Right ventricle myocardium inferior (tissue), 1 donor: ENCODE measurements around the gene PI4KA. TPM values are rescaled to one million over a fixed set of nuclear protein-coding genes. Genes with fewer than 3 reads are reported as not detected.
"Not testable (repeated sequence)": the region's sequence is repeated elsewhere in the genome, so short reads cannot be mapped to it uniquely, and the experiment has no call there.

ENCODE experiments used
- ATAC-seq: fragments of 200-7000 bp; cut with Tn5 transposase; one replicate; pipeline ENCODE4 v1.9.1; 2020; ENCODE audit warnings: mild to moderate bottlenecking, moderate library complexity
- DNase-seq: peaks from one replicate; pipeline ENCODE4 v3.0.0; 2021; ENCODE audit errors: missing footprints
- intact Hi-C: fragments of 100-400 bp; cut with DNase I; formaldehyde crosslinking; loops from one replicate; pipeline ENCODE4 v1.11.0; 2022
- total RNA-seq: library from RNA; stranded (reverse); fragmentation: NEBNext Ultra II Directional; extraction: Animal tissue kit (Norgen Biotek cat#: 25700); gene quantifications from one replicate; pipeline ENCODE4 v1.2.1, GENCODE V29; 2021
- donor health status: DM: no; HTN: yes; CAD: no; lungs with severe emphysema.

PI4KA gene
- total RNA-seq, 1 donor from 2014 or later, result 46.0 TPM

GRCh38 chr22:20857838-20858614 lies 585 bp downstream of the PI4KA start:
- DNase-seq, result peak; percentile 94
- intact Hi-C loops, result loop anchor here (10.0 kb wide), 1 partner anchor 57 kb away; the partner anchor contains the start of gene CRKL
- peak; percentile 70 for ATAC-seq

- no peak for ATAC-seq
- DNase-seq, result no peak
- intact Hi-C loops, result loop anchor here (10.0 kb wide), 1 partner anchor 58 kb away; the partner anchor contains the start of gene CRKL
These were observed 1.4 kb downstream of the PI4KA start for GRCh38 chr22:20857247-20857643.

- DNase-seq, result no peak
- ATAC-seq, result no peak
- intact Hi-C loops, result loop anchor here (10.0 kb wide), 1 partner anchor 62 kb away; the partner anchor contains the start of gene CRKL
These were observed 5.4 kb downstream of the PI4KA start for GRCh38 chr22:20853236-20853660.

GRCh38 chr22:20852503-20852902 lies 6.1 kb downstream of the PI4KA start:
- no peak for ATAC-seq
- intact Hi-C loops, result loop anchor here (10.0 kb wide), 1 partner anchor 62 kb away; the partner anchor contains the start of gene CRKL

GRCh38 chr22:20852076-20852475 lies 6.5 kb downstream of the PI4KA start:
- intact Hi-C loops, result loop anchor here (10.0 kb wide), 1 partner anchor 63 kb away; the partner anchor contains the start of gene CRKL
- ATAC-seq (no peak), DNase-seq (no peak)

More at GRCh38 chr22:20852503-20852902, 6.1 kb downstream of the PI4KA start:
- no peak for DNase-seq

- intact Hi-C loops, result no loop called here
- ATAC-seq (no peak), DNase-seq (no peak)
These were observed 11.2 kb downstream of the PI4KA start for GRCh38 chr22:20847318-20847822.

GRCh38 chr22:20844055-20845037 lies 14.3 kb downstream of the PI4KA start:
- DNase-seq, result no peak
- no peak for ATAC-seq
- intact Hi-C loops, result no loop called here

GRCh38 chr22:20843501-20843900 lies 15.1 kb downstream of the PI4KA start:
- intact Hi-C loops, result no loop called here
- DNase-seq (no peak), ATAC-seq (no peak)

- DNase-seq, result no peak
- intact Hi-C loops, result no loop called here
- no peak for ATAC-seq
These were observed 17.8 kb downstream of the PI4KA start for GRCh38 chr22:20840646-20841371.

- intact Hi-C loops, result no loop called here
- DNase-seq, result no peak
- no peak for ATAC-seq
These were observed 18.6 kb downstream of the PI4KA start for GRCh38 chr22:20839837-20840645.

GRCh38 chr22:20839354-20839753 lies 19.3 kb downstream of the PI4KA start:
- DNase-seq, intact Hi-C loops, ATAC-seq: not testable (repeated sequence)

- intact Hi-C loops, result no loop called here
- ATAC-seq (no peak), DNase-seq (no peak)
These were observed 21.4 kb downstream of the PI4KA start for GRCh38 chr22:20836987-20837823.

GRCh38 chr22:20834725-20835124 lies 23.9 kb downstream of the PI4KA start:
- DNase-seq (no peak), ATAC-seq (no peak)
- intact Hi-C loops, result no loop called here

- intact Hi-C loops, result no loop called here
- ATAC-seq, result no peak
- no peak for DNase-seq
These were observed 24.4 kb downstream of the PI4KA start for GRCh38 chr22:20834206-20834605.

- DNase-seq (no peak), ATAC-seq (peak; percentile 48)
- intact Hi-C loops, result no loop called here
These were observed 25.4 kb downstream of the PI4KA start for GRCh38 chr22:20833225-20833665.

GRCh38 chr22:20829491-20830134 lies 29.0 kb downstream of the PI4KA start:
- intact Hi-C loops, result no loop called here
- ATAC-seq, result no peak
- DNase-seq, result no peak
